Liver (tissue), 9 donors: Measurements from ENCODE around the gene PSMB7. TPM values are rescaled to one million over a fixed set of nuclear protein-coding genes. Genes with fewer than 3 reads are reported as not detected.

Experiments
- DNase-seq: peaks from one replicate; pipeline ENCODE4 v3.0.0-alpha.2; 2017; ENCODE audit warnings: low spot score
- H3K27ac ChIP-seq, 2 donors: one replicate each; pipeline ENCODE4 v1.7.0; 2013; ENCODE audit warnings: inconsistent platforms in 2 of 2, low read length in 2 of 2, control low read depth in 1 of 2, low read depth in 1 of 2, mild to moderate bottlenecking in 1 of 2
- H3K27me3 ChIP-seq, 4 donors: one replicate each; pipeline versions ENCODE4 v1.6.1 to v1.7.0; 2013; ENCODE audit warnings: low read length in 3 of 4, inconsistent platforms in 1 of 4, mild to moderate bottlenecking in 1 of 4, moderate library complexity in 1 of 4; ENCODE audit not compliant: control insufficient read depth in 4 of 4, insufficient read depth in 4 of 4
- H3K36me3 ChIP-seq, 4 donors: one replicate each; pipeline versions ENCODE4 v1.6.1 to v1.7.0; 2013; ENCODE audit warnings: low read length in 3 of 4, mild to moderate bottlenecking in 3 of 4, low read depth in 1 of 4, moderate library complexity in 1 of 4; ENCODE audit not compliant: control insufficient read depth in 4 of 4, insufficient read depth in 3 of 4
- H3K4me1 ChIP-seq, 4 donors: one replicate each; pipeline versions ENCODE4 v1.6.1 to v1.7.0; 2013; ENCODE audit warnings: low read length in 3 of 4, mild to moderate bottlenecking in 3 of 4, moderate library complexity in 1 of 4; ENCODE audit not compliant: control insufficient read depth in 4 of 4, insufficient read depth in 4 of 4
- H3K4me3 ChIP-seq, 3 donors: one replicate each; pipeline versions ENCODE4 v1.6.1 to v1.7.0; 2013; ENCODE audit warnings: low read length in 3 of 3, control low read depth in 1 of 3, low read depth in 1 of 3, mild to moderate bottlenecking in 1 of 3
- H3K9ac ChIP-seq, 2 donors: one replicate each; pipeline ENCODE4 v1.7.0; 2013; ENCODE audit warnings: low read length in 2 of 2, mild to moderate bottlenecking in 2 of 2, moderate library complexity in 2 of 2, control low read depth in 1 of 2, low read depth in 1 of 2
- H3K9me3 ChIP-seq, 4 donors: one replicate each; pipeline versions ENCODE4 v1.6.1 to v1.7.0; 2013; ENCODE audit warnings: low read length in 3 of 4; ENCODE audit not compliant: control insufficient read depth in 4 of 4
- EGR1 ChIP-seq, 2 donors: IDR thresholded peaks; 2 replicates each; pipeline ENCODE4 v1.6.1; 2016 to 2018; ENCODE audit warnings: antibody characterized with exemption in 2 of 2, low read depth in 2 of 2
- FOXA1 ChIP-seq: IDR thresholded peaks from 2 replicates; pipeline ENCODE4 v1.6.1; 2016; ENCODE audit warnings: antibody characterized with exemption
- GABPA ChIP-seq, 2 donors: IDR thresholded peaks in 1 of 2; conservative IDR thresholded peaks in 1 of 2; 2 replicates each; pipeline ENCODE4 v1.6.1; 2016; ENCODE audit warnings: antibody characterized with exemption in 2 of 2, mild to moderate bottlenecking in 1 of 2, moderate library complexity in 1 of 2
- HNF4A ChIP-seq, 2 donors: conservative IDR thresholded peaks; 2 replicates each; pipeline ENCODE4 v1.6.1; 2016; ENCODE audit warnings: antibody characterized with exemption in 2 of 2, mild to moderate bottlenecking in 2 of 2
- HNF4G ChIP-seq: IDR thresholded peaks from 2 replicates; pipeline ENCODE4 v1.6.1; 2016; ENCODE audit warnings: antibody characterized with exemption
- JUND ChIP-seq, 2 donors: IDR thresholded peaks; 2 replicates each; pipeline ENCODE4 v1.6.1; 2016; ENCODE audit warnings: antibody characterized with exemption in 2 of 2
- NR2F2 ChIP-seq: IDR thresholded peaks from 2 replicates; pipeline ENCODE4 v1.6.1; 2016; ENCODE audit warnings: antibody characterized with exemption
- RAD21 ChIP-seq, 2 donors: IDR thresholded peaks; 2 replicates each; pipeline ENCODE4 v1.6.1; 2016; ENCODE audit warnings: antibody characterized with exemption in 2 of 2, mild to moderate bottlenecking in 2 of 2
- RXRA ChIP-seq, 2 donors: IDR thresholded peaks; 2 replicates each; pipeline ENCODE4 v1.6.1; 2017 to 2018; ENCODE audit warnings: antibody characterized with exemption in 2 of 2, mild to moderate bottlenecking in 1 of 2
- TAF1 ChIP-seq: conservative IDR thresholded peaks from 2 replicates; pipeline ENCODE4 v1.6.1; 2016; ENCODE audit warnings: antibody characterized with exemption, mild to moderate bottlenecking
- YY1 ChIP-seq: IDR thresholded peaks from 2 replicates; pipeline ENCODE4 v1.6.1; 2016; ENCODE audit warnings: antibody characterized with exemption, mild to moderate bottlenecking
- WGBS: extraction: QIAGEN DNeasy Blood & Tissue Kit; methylation state at CpG from one replicate; pipeline ENCODE4 v1.1.7; 2013; 5-methylcytosine and 5-hydroxymethylcytosine counted together
- polyA plus RNA-seq, 2 donors: library from polyadenylated mRNA; stranded (reverse) in 1 of 2; unstranded in 1 of 2; fragments of 200-250 nt in 1 of 2; fragments of >200 nt in 1 of 2; fragmentation: Nextera tagmentation in 1 of 2; extraction: Ambion mirVana in 1 of 2; gene quantifications; one replicate each; pipeline versions ENCODE4 v1.2.1 to v1.2.3, GENCODE V29; 2013 to 2015
- total RNA-seq, 2 donors: library from RNA; depleted of rRNA; stranded (reverse); fragments of >200 nt; gene quantifications; one replicate each; pipeline ENCODE4 v1.2.3, GENCODE V29; 2014
- TF ChIP-seq, protein P1 (sequence below): IDR thresholded peaks from 2 replicates; pipeline ENCODE4 v1.6.1; 2016; ENCODE audit warnings: antibody characterized with exemption
- TF ChIP-seq, protein P2 (sequence below): IDR thresholded peaks from 2 replicates; pipeline ENCODE4 v1.6.1; 2016; ENCODE audit warnings: antibody characterized with exemption
- TF ChIP-seq, protein P3 (sequence below): IDR thresholded peaks from 2 replicates; pipeline ENCODE4 v1.6.1; 2016; ENCODE audit warnings: antibody characterized with exemption, mild to moderate bottlenecking
- TF ChIP-seq, protein P4 (sequence below): fragments of 150-350 bp; IDR thresholded peaks from 2 replicates; pipeline ENCODE4 v1.5.1; 2017; ENCODE audit warnings: improper control_type of control experiment, low read depth, low read length; ENCODE audit not compliant: missing input control
- donor health status: healthy.
- donor health status: healthy.
- donor health status: healthy.
- donor health status: healthy.
- donor health status: healthy.

Gene PSMB7
- total and polyA plus RNA-seq, 4 donors, result 90.9 to 183 (median 134) TPM

DNA sequence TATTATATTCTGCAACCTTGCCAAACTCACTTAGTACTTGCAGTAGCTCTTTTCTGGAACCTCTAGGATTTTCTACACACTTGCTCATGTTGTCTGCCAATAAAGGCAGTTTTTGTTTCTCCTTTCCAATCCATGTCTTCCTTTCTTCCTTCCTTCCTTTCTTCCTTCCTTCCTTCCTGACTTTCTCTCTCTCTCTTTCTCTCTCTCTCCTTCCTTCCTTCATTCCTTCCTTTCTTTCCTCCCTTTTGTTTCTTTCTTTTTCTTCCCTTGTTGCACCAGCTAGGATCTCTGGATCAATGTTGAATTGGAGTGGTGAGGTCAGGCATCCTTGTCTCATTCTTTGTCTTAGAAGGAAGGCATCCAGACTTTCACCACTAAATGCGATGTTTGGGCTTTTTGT is 47.5 kb upstream of the PSMB7 start:
- Histone ChIP-seq H3K36me3 (no peaks in the 10 kb centered on the region), H3K9me3 (peaks cover 0 to 3% (median 0%) of the 10 kb centered on the region in 4 donors), H3K4me1 (no peaks in the 10 kb centered on the region), H3K27ac (no peak overlapping the region), H3K27me3 (no peaks in the 10 kb centered on the region), H3K4me3 (no peak overlapping the region), H3K9ac (no peak overlapping the region)
- no peak for DNase-seq
- WGBS, result 91% methylated on average over 1 of the region's 1 CpG
- TF ChIP-seq, protein P1, sequence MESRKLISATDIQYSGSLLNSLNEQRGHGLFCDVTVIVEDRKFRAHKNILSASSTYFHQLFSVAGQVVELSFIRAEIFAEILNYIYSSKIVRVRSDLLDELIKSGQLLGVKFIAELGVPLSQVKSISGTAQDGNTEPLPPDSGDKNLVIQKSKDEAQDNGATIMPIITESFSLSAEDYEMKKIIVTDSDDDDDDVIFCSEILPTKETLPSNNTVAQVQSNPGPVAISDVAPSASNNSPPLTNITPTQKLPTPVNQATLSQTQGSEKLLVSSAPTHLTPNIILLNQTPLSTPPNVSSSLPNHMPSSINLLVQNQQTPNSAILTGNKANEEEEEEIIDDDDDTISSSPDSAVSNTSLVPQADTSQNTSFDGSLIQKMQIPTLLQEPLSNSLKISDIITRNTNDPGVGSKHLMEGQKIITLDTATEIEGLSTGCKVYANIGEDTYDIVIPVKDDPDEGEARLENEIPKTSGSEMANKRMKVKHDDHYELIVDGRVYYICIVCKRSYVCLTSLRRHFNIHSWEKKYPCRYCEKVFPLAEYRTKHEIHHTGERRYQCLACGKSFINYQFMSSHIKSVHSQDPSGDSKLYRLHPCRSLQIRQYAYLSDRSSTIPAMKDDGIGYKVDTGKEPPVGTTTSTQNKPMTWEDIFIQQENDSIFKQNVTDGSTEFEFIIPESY, result no peak
- no peak for TF ChIP-seq TAF1
- no peak for TF ChIP-seq FOXA1
- TF ChIP-seq HNF4G, result no peak
- TF ChIP-seq EGR1 (IDR thresholded peaks at IDR 0.05; ENCODE audit: low read depth in 2 of 2), result no peak
- no peak for TF ChIP-seq JUND (IDR thresholded peaks at IDR 0.05)
- no peak for TF ChIP-seq GABPA (IDR thresholded peaks at IDR 0.05 in 1 of 2, conservative IDR thresholded peaks at IDR 0.05 in 1 of 2)
- TF ChIP-seq RAD21 (IDR thresholded peaks at IDR 0.05), result no peak
- TF ChIP-seq, protein P2, sequence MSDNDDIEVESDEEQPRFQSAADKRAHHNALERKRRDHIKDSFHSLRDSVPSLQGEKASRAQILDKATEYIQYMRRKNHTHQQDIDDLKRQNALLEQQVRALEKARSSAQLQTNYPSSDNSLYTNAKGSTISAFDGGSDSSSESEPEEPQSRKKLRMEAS, result no peak
- TF ChIP-seq, protein P3, sequence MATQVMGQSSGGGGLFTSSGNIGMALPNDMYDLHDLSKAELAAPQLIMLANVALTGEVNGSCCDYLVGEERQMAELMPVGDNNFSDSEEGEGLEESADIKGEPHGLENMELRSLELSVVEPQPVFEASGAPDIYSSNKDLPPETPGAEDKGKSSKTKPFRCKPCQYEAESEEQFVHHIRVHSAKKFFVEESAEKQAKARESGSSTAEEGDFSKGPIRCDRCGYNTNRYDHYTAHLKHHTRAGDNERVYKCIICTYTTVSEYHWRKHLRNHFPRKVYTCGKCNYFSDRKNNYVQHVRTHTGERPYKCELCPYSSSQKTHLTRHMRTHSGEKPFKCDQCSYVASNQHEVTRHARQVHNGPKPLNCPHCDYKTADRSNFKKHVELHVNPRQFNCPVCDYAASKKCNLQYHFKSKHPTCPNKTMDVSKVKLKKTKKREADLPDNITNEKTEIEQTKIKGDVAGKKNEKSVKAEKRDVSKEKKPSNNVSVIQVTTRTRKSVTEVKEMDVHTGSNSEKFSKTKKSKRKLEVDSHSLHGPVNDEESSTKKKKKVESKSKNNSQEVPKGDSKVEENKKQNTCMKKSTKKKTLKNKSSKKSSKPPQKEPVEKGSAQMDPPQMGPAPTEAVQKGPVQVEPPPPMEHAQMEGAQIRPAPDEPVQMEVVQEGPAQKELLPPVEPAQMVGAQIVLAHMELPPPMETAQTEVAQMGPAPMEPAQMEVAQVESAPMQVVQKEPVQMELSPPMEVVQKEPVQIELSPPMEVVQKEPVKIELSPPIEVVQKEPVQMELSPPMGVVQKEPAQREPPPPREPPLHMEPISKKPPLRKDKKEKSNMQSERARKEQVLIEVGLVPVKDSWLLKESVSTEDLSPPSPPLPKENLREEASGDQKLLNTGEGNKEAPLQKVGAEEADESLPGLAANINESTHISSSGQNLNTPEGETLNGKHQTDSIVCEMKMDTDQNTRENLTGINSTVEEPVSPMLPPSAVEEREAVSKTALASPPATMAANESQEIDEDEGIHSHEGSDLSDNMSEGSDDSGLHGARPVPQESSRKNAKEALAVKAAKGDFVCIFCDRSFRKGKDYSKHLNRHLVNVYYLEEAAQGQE, result no peak
- TF ChIP-seq RXRA (IDR thresholded peaks at IDR 0.05), result no peak
- no peak for TF ChIP-seq NR2F2
- TF ChIP-seq HNF4A (conservative IDR thresholded peaks at IDR 0.05), result no peak
- TF ChIP-seq, protein P4, sequence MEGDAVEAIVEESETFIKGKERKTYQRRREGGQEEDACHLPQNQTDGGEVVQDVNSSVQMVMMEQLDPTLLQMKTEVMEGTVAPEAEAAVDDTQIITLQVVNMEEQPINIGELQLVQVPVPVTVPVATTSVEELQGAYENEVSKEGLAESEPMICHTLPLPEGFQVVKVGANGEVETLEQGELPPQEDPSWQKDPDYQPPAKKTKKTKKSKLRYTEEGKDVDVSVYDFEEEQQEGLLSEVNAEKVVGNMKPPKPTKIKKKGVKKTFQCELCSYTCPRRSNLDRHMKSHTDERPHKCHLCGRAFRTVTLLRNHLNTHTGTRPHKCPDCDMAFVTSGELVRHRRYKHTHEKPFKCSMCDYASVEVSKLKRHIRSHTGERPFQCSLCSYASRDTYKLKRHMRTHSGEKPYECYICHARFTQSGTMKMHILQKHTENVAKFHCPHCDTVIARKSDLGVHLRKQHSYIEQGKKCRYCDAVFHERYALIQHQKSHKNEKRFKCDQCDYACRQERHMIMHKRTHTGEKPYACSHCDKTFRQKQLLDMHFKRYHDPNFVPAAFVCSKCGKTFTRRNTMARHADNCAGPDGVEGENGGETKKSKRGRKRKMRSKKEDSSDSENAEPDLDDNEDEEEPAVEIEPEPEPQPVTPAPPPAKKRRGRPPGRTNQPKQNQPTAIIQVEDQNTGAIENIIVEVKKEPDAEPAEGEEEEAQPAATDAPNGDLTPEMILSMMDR, result no peak

DNA sequence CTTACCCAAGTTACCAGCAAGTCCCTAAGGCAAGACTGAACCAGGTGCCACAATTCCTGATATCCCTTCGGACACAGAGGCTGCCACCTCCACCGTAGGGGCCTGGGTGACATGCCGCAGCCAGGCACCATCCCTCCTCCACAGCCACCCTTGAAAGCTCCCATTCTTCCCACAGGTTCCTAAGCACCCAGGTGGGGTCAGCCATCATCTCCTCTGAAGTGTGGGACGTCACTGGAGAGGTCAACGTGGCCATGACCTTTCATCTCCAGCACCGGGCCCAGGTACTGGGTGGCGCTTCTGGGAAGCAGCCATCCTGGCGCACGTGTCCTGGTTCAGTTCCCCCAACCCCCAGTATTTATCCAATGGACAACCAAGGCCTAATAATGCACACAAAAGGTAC is 43.2 kb upstream of the PSMB7 start:
- no peak for DNase-seq
- peaks cover 0 to under 1% (median 0%) of the 10 kb centered on the region in 4 donors for H3K4me1 ChIP-seq
- TF ChIP-seq YY1, result no peak
- TF ChIP-seq, protein P2, result no peak
- no peak for TF ChIP-seq TAF1
- no peak overlapping the region for H3K4me3 ChIP-seq
- no peak overlapping the region for H3K9ac ChIP-seq
- no peaks in the 10 kb centered on the region for H3K27me3 ChIP-seq
- no peak overlapping the region for H3K27ac ChIP-seq
- H3K36me3 ChIP-seq, result no peaks in the 10 kb centered on the region
- H3K9me3 ChIP-seq, result peaks cover 0 to 3% (median 0%) of the 10 kb centered on the region in 4 donors
- 83% methylated on average over 9 of the region's 9 CpGs for WGBS
